ENCODE results near the gene CADPS.

CADPS gene

GRCh38 chr3:62553811-62554210 lies 321.4 kb downstream of the CADPS start:
- Mint-ChIP-seq H3K27ac (no peak overlapping the region), H3K27me3 (no peaks in the 10 kb centered on the region), H3K4me3 (no peak overlapping the region), H3K4me1 (ENCODE audit: low read depth) (no peaks in the 10 kb centered on the region), H3K9me3 (no peaks in the 10 kb centered on the region), H3K36me3 (ENCODE audit: low read depth) (no peaks in the 10 kb centered on the region)
- intact Hi-C loops (cut with micrococcal nuclease), result loop anchor here (10.0 kb wide), 1 partner anchor 349 kb away; no protein-coding TSS in a partner anchor

- Mint-ChIP-seq H3K4me1 (ENCODE audit: low read depth) (no peaks in the 10 kb centered on the region), H3K9me3 (no peaks in the 10 kb centered on the region), H3K27ac (no peak overlapping the region), H3K4me3 (no peak overlapping the region), H3K27me3 (no peaks in the 10 kb centered on the region), H3K36me3 (ENCODE audit: low read depth) (no peaks in the 10 kb centered on the region)
- intact Hi-C loops (cut with micrococcal nuclease), result loop anchor here (10.0 kb wide), 1 partner anchor 347 kb away; no protein-coding TSS in a partner anchor
These were observed 323.7 kb downstream of the CADPS start for GRCh38 chr3:62551556-62551955.

- no peak overlapping the region for H3K27ac Mint-ChIP-seq
- no peak overlapping the region for H3K4me3 Mint-ChIP-seq
- no peaks in the 10 kb centered on the region for H3K27me3 Mint-ChIP-seq
- H3K4me1 Mint-ChIP-seq (ENCODE audit: low read depth), result no peaks in the 10 kb centered on the region
- intact Hi-C loops (cut with micrococcal nuclease), result loop anchor here (10.0 kb wide), 1 partner anchor 346 kb away; no protein-coding TSS in a partner anchor
- H3K9me3 Mint-ChIP-seq, result no peaks in the 10 kb centered on the region
- H3K36me3 Mint-ChIP-seq (ENCODE audit: low read depth), result no peaks in the 10 kb centered on the region
These were observed 324.8 kb downstream of the CADPS start for GRCh38 chr3:62550439-62550838.

- Mint-ChIP-seq H3K36me3 (ENCODE audit: low read depth) (no peaks in the 10 kb centered on the region), H3K27ac (no peak overlapping the region), H3K9me3 (no peaks in the 10 kb centered on the region), H3K27me3 (no peaks in the 10 kb centered on the region), H3K4me3 (no peak overlapping the region), H3K4me1 (ENCODE audit: low read depth) (no peaks in the 10 kb centered on the region)
- intact Hi-C loops (cut with micrococcal nuclease), result no loop called here
These were observed 326.5 kb downstream of the CADPS start for GRCh38 chr3:62548528-62549205.

- Mint-ChIP-seq H3K36me3 (ENCODE audit: low read depth) (no peaks in the 10 kb centered on the region), H3K27ac (no peak overlapping the region)
- intact Hi-C loops (cut with micrococcal nuclease), result no loop called here
These were observed 328.9 kb downstream of the CADPS start for GRCh38 chr3:62546266-62546665.

GRCh38 chr3:62542185-62542584 lies 333.0 kb downstream of the CADPS start:
- Mint-ChIP-seq H3K27ac (no peak overlapping the region), H3K4me3 (no peak overlapping the region), H3K27me3 (no peaks in the 10 kb centered on the region), H3K4me1 (ENCODE audit: low read depth) (no peaks in the 10 kb centered on the region), H3K9me3 (no peaks in the 10 kb centered on the region), H3K36me3 (ENCODE audit: low read depth) (no peaks in the 10 kb centered on the region)
- intact Hi-C loops (cut with micrococcal nuclease), result no loop called here

More at GRCh38 chr3:62546266-62546665, 328.9 kb downstream of the CADPS start:
- no peaks in the 10 kb centered on the region for H3K4me1 Mint-ChIP-seq (ENCODE audit: low read depth)
- H3K4me3 Mint-ChIP-seq, result no peak overlapping the region
- no peaks in the 10 kb centered on the region for H3K9me3 Mint-ChIP-seq
- no peaks in the 10 kb centered on the region for H3K27me3 Mint-ChIP-seq

GRCh38 chr3:62539762-62540161 lies 335.5 kb downstream of the CADPS start:
- no peak overlapping the region for H3K4me3 Mint-ChIP-seq
- no peak overlapping the region for H3K27ac Mint-ChIP-seq
- H3K4me1 Mint-ChIP-seq (ENCODE audit: low read depth), result no peaks in the 10 kb centered on the region
- H3K36me3 Mint-ChIP-seq (ENCODE audit: low read depth), result no peaks in the 10 kb centered on the region
- intact Hi-C loops (cut with micrococcal nuclease), result no loop called here
- no peaks in the 10 kb centered on the region for H3K27me3 Mint-ChIP-seq
- H3K9me3 Mint-ChIP-seq, result no peaks in the 10 kb centered on the region

- no peak overlapping the region for H3K4me3 Mint-ChIP-seq
These were observed 336.4 kb downstream of the CADPS start for GRCh38 chr3:62538691-62539356.

GRCh38 chr3:62534326-62534725 lies 340.9 kb downstream of the CADPS start:
- intact Hi-C loops (cut with micrococcal nuclease), result no loop called here
- Mint-ChIP-seq H3K4me1 (ENCODE audit: low read depth) (no peaks in the 10 kb centered on the region), H3K36me3 (ENCODE audit: low read depth) (no peaks in the 10 kb centered on the region), H3K27ac (no peak overlapping the region), H3K4me3 (no peak overlapping the region), H3K27me3 (no peaks in the 10 kb centered on the region), H3K9me3 (no peaks in the 10 kb centered on the region)

More at GRCh38 chr3:62538691-62539356, 336.4 kb downstream of the CADPS start:
- H3K36me3 Mint-ChIP-seq (ENCODE audit: low read depth), result no peaks in the 10 kb centered on the region
- no peak overlapping the region for H3K27ac Mint-ChIP-seq
- intact Hi-C loops (cut with micrococcal nuclease), result no loop called here
- no peaks in the 10 kb centered on the region for H3K9me3 Mint-ChIP-seq
- H3K4me1 Mint-ChIP-seq (ENCODE audit: low read depth), result no peaks in the 10 kb centered on the region
- H3K27me3 Mint-ChIP-seq, result no peaks in the 10 kb centered on the region

- Mint-ChIP-seq H3K36me3 (ENCODE audit: low read depth) (no peaks in the 10 kb centered on the region), H3K4me1 (ENCODE audit: low read depth) (no peaks in the 10 kb centered on the region), H3K27ac (no peak overlapping the region), H3K9me3 (no peaks in the 10 kb centered on the region), H3K27me3 (no peaks in the 10 kb centered on the region), H3K4me3 (no peak overlapping the region)
- intact Hi-C loops (cut with micrococcal nuclease), result no loop called here
These were observed 342.4 kb downstream of the CADPS start for GRCh38 chr3:62532796-62533195.

- no peaks in the 10 kb centered on the region for H3K27me3 Mint-ChIP-seq
- no peak overlapping the region for H3K27ac Mint-ChIP-seq
- H3K4me3 Mint-ChIP-seq, result no peak overlapping the region
- intact Hi-C loops (cut with micrococcal nuclease), result no loop called here
- H3K36me3 Mint-ChIP-seq (ENCODE audit: low read depth), result no peaks in the 10 kb centered on the region
- no peaks in the 10 kb centered on the region for H3K9me3 Mint-ChIP-seq
- no peaks in the 10 kb centered on the region for H3K4me1 Mint-ChIP-seq (ENCODE audit: low read depth)
These were observed 343.2 kb downstream of the CADPS start for GRCh38 chr3:62531981-62532380.

GRCh38 chr3:62531493-62531892 lies 343.7 kb downstream of the CADPS start:
- intact Hi-C loops (cut with micrococcal nuclease), result no loop called here

GRCh38 chr3:62529230-62529629 lies 346.0 kb downstream of the CADPS start:
- Mint-ChIP-seq H3K4me1 (ENCODE audit: low read depth) (no peaks in the 10 kb centered on the region), H3K4me3 (no peak overlapping the region), H3K27ac (no peak overlapping the region), H3K27me3 (no peaks in the 10 kb centered on the region), H3K9me3 (no peaks in the 10 kb centered on the region), H3K36me3 (ENCODE audit: low read depth) (no peaks in the 10 kb centered on the region)
- intact Hi-C loops (cut with micrococcal nuclease), result no loop called here

More at GRCh38 chr3:62531493-62531892, 343.7 kb downstream of the CADPS start:
- Mint-ChIP-seq H3K27ac (no peak overlapping the region), H3K9me3 (no peaks in the 10 kb centered on the region), H3K4me3 (no peak overlapping the region), H3K36me3 (ENCODE audit: low read depth) (no peaks in the 10 kb centered on the region), H3K27me3 (no peaks in the 10 kb centered on the region), H3K4me1 (ENCODE audit: low read depth) (no peaks in the 10 kb centered on the region)

GRCh38 chr3:62527474-62527873 lies 347.7 kb downstream of the CADPS start:
- no peaks in the 10 kb centered on the region for H3K27me3 Mint-ChIP-seq

More at GRCh38 chr3:62527474-62527873, 347.7 kb downstream of the CADPS start:
- no peak overlapping the region for H3K27ac Mint-ChIP-seq
- H3K4me1 Mint-ChIP-seq (ENCODE audit: low read depth), result no peaks in the 10 kb centered on the region
- no peaks in the 10 kb centered on the region for H3K9me3 Mint-ChIP-seq
- intact Hi-C loops (cut with micrococcal nuclease), result no loop called here
- no peaks in the 10 kb centered on the region for H3K36me3 Mint-ChIP-seq (ENCODE audit: low read depth)
- no peak overlapping the region for H3K4me3 Mint-ChIP-seq
